Endothelial cell of umbilical vein (primary cell): ENCODE data around the gene SMG1. TPM values are rescaled to one million over a fixed set of nuclear protein-coding genes. Genes with fewer than 3 reads are reported as not detected.

Experiments
- BruUV-seq: library from RNA; stranded (reverse); fragments of 400-500 nt; replicated peaks from 2 replicates; lab custom pipeline; 2021; lab: Mats Ljungman, UMichigan
- CTCF ChIA-PET: fragments of 300-600, 350-600 bp; sonication (Branson Sonifier 250); formaldehyde crosslinking; loops from one replicate; lab custom pipeline; 2021; ENCODE audit warnings: antibody characterized with exemption, inconsistent platforms; lab: Charles Lee
- POLR2A ChIA-PET: fragments of 300-600, 350-600 bp; sonication (Branson Sonifier 250); formaldehyde crosslinking; loops from one replicate; lab custom pipeline; 2021; ENCODE audit warnings: antibody characterized with exemption, inconsistent platforms; lab: Charles Lee
- DNase-seq: peaks from one replicate; pipeline ENCODE4 v3.0.0-alpha.2; 2011; ENCODE audit warnings: low read depth, low spot score
- FAIRE-seq: peaks from 2 replicates; lab custom pipeline; 2011; peaks lifted over from hg19 to GRCh38; lab: Jason Lieb, UNC
- H2AFZ ChIP-seq: 2 replicates; pipeline ENCODE4 v1.6.0; 2012; ENCODE audit warnings: low read depth, low read length, control low read depth, inconsistent platforms
- H3K27ac ChIP-seq: 2 replicates; pipeline ENCODE4 v1.5.1; 2011; ENCODE audit warnings: low read depth, mild to moderate bottlenecking, control low read depth, low read length, moderate library complexity; ENCODE audit not compliant: insufficient read depth
- H3K27me3 ChIP-seq, 2 experiments: 2 replicates each; pipeline versions ENCODE4 v1.6.0 to v1.6.1; 2011; ENCODE audit warnings: low read length in 2 of 2, mixed read lengths in 1 of 2; ENCODE audit not compliant: control insufficient read depth in 2 of 2, insufficient read depth in 2 of 2
- H3K36me3 ChIP-seq, 2 experiments: 2 replicates in 1 of 2; 3 replicates in 1 of 2; pipeline ENCODE4 v1.5.1; 2011; ENCODE audit warnings: low read length in 2 of 2, mild to moderate bottlenecking in 1 of 2, moderate library complexity in 1 of 2; ENCODE audit not compliant: control insufficient read depth in 2 of 2, insufficient read depth in 2 of 2; ENCODE audit errors: extremely low read depth in 1 of 2
- H3K4me1 ChIP-seq: 3 replicates; pipeline ENCODE4 v1.5.1; 2011; ENCODE audit warnings: mild to moderate bottlenecking, low read length; ENCODE audit not compliant: control insufficient read depth, insufficient read depth; ENCODE audit errors: extremely low read depth
- H3K4me2 ChIP-seq: 2 replicates; pipeline ENCODE4 v1.6.1; 2011; ENCODE audit warnings: low read length, control low read depth, mixed read lengths; ENCODE audit not compliant: insufficient read depth
- H3K4me3 ChIP-seq, 3 experiments: fragments of 200-600 bp in 1 of 3; sonication (generic), shearing (Covaris generic) in 1 of 3; replicated peaks in 1 of 3; 2 replicates each; pipeline ENCODE4 v1.5.1; 2011 to 2016; ENCODE audit warnings: control low read depth in 3 of 3, low read length in 3 of 3, mild to moderate bottlenecking in 2 of 3, inconsistent platforms in 1 of 3, low read depth in 1 of 3, moderate library complexity in 1 of 3; ENCODE audit not compliant: insufficient read depth in 1 of 3
- H3K79me2 ChIP-seq: 2 replicates; pipeline ENCODE4 v1.6.0; 2012; ENCODE audit warnings: low read length, inconsistent platforms; ENCODE audit not compliant: control insufficient read depth, insufficient read depth
- H3K9ac ChIP-seq: replicated peaks from 2 replicates; pipeline ENCODE3; 2011; ENCODE audit warnings: low read length, control low read depth; ENCODE audit not compliant: insufficient read depth; ENCODE audit errors: extremely low read depth
- H3K9me1 ChIP-seq: replicated peaks from 3 replicates; pipeline ENCODE4 v1.6.0; 2011; ENCODE audit warnings: mild to moderate bottlenecking, low read length; ENCODE audit not compliant: control insufficient read depth, insufficient read depth; ENCODE audit errors: extremely low read depth
- H3K9me3 ChIP-seq: replicated peaks from 2 replicates; pipeline ENCODE4 v1.5.1; 2012; ENCODE audit warnings: low read length, inconsistent platforms; ENCODE audit not compliant: control insufficient read depth, insufficient read depth
- H4K20me1 ChIP-seq: replicated peaks from 2 replicates; pipeline ENCODE3; 2011; ENCODE audit warnings: mild to moderate bottlenecking, low read length; ENCODE audit not compliant: control insufficient read depth, insufficient read depth; ENCODE audit errors: extremely low read depth
- EZH2 ChIP-seq: IDR thresholded peaks from 2 replicates; pipeline ENCODE4 v1.6.1; 2012; ENCODE audit warnings: borderline replicate concordance, low read depth, mild to moderate bottlenecking, moderate library complexity, low read length, inconsistent platforms; ENCODE audit not compliant: severe bottlenecking
- FOS ChIP-seq: IDR thresholded peaks from 2 replicates; pipeline ENCODE4 v1.6.1; 2011; ENCODE audit warnings: mild to moderate bottlenecking, low read length, moderate library complexity, borderline replicate concordance; ENCODE audit not compliant: insufficient read depth
- GATA2 ChIP-seq: IDR thresholded peaks from 2 replicates; pipeline ENCODE4 v1.7.0; 2011; ENCODE audit warnings: low read depth, mild to moderate bottlenecking, moderate library complexity, mixed read lengths, low read length; ENCODE audit not compliant: insufficient read length, insufficient read depth
- JUN ChIP-seq: IDR thresholded peaks from 2 replicates; pipeline ENCODE4 v1.6.1; 2011; ENCODE audit warnings: borderline replicate concordance, low read depth; ENCODE audit not compliant: insufficient read length, insufficient read depth
- MYC ChIP-seq: IDR thresholded peaks from one replicate; pipeline ENCODE4 v1.6.1; 2011; ENCODE audit warnings: mild to moderate bottlenecking, low read depth, low read length
- POLR2A ChIP-seq: IDR thresholded peaks from 2 replicates; pipeline ENCODE4 v1.6.1; 2012; ENCODE audit warnings: low read depth, mild to moderate bottlenecking, control low read depth, low read length
- POLR2AphosphoS5 ChIP-seq: IDR thresholded peaks from 2 replicates; pipeline ENCODE4 v1.6.1; 2012; ENCODE audit warnings: low read depth, mild to moderate bottlenecking, control low read depth, low read length, moderate library complexity; ENCODE audit not compliant: insufficient read depth
- dilution Hi-C: fragments of 300-500 bp; cut with MboI; formaldehyde crosslinking; loops from one replicate; pipeline ENCODE4 v1.15.0; 2019; ENCODE audit warnings: low sequenced_read_pairs; ENCODE audit not compliant: extremely low pct_ligation_motif_present
- intact Hi-C: fragments of 100-400 bp; cut with micrococcal nuclease; formaldehyde crosslinking; loops from one replicate; pipeline ENCODE4 v1.10.0; 2022
- polyA plus RNA-seq, 4 experiments: library from polyadenylated mRNA; depleted of rRNA in 3 of 4; stranded (reverse) in 3 of 4; unstranded in 1 of 4; fragments of >200 nt; gene quantifications; 2 replicates each; pipeline versions ENCODE4 v1.2.1 to v1.2.3, GENCODE V29; 2011 to 2012; ENCODE audit warnings: missing spikeins in 1 of 4
- total RNA-seq: library from RNA; stranded (reverse); gene quantifications from 2 replicates; pipeline ENCODE4 v1.2.3, GENCODE V29; 2021
- TF ChIP-seq, protein P1 (sequence below): IDR thresholded peaks from 2 replicates; pipeline ENCODE4 v1.6.1; 2011; ENCODE audit not compliant: insufficient read depth, insufficient read length
- TF ChIP-seq, protein P2 (sequence below), 2 donors: IDR thresholded peaks; 1 replicate in 1 of 2; 2 replicates in 1 of 2; pipeline ENCODE4 v1.5.1; 2011; ENCODE audit warnings: low read length in 2 of 2, mild to moderate bottlenecking in 2 of 2, moderate library complexity in 2 of 2, control low read depth in 1 of 2, inconsistent platforms in 1 of 2, low read depth in 1 of 2; ENCODE audit not compliant: insufficient read depth in 1 of 2; ENCODE audit errors: extremely low read depth in 1 of 2

Gene SMG1
- total and polyA plus RNA-seq, 2 donors (not counting 3 experiments of a cell fraction or from before 2014, with no cell fraction given), result 14.0 to 90.8 TPM

DNA sequence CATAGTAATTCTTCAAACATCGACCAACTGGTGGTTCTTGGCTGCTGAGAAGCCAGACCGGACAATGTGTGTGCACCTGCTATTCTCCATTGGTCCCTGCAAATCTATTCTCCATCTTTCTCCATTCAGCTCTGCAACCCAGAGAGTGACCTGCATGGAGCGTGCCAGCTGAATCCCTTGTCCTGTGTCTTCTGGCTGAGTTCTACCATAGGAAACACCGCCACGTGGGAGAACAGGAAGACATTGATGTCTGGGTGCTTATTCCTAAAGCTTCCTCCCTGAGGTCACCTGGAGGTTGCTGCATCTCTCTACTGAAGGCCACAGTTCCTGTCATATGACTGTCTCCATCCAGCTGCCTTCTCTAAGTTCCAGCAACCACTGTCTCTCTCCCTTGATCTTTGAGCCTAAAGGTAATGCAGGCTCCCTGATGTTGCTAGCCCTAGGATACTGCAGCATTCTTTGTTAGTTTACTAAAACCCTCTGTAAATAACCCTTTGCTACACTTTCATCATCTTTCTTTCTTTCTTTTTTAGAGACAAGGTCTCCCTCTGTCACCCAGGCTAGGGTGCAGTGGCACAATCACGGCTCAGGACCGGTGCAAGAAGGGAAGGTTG lies 10.6 kb upstream of the SMG1 start:
- dilution Hi-C loops (no loop called here), intact Hi-C loops (no loop called here)
- H3K4me2 ChIP-seq, result no peak overlapping the region
- no peak overlapping the region for H3K4me3 ChIP-seq
- no peak overlapping the region for H3K27ac ChIP-seq
- no peaks in the 10 kb centered on the region for H4K20me1 ChIP-seq
- no peaks in the 10 kb centered on the region for H3K9me1 ChIP-seq
- BruUV-seq, result no TSS peak
- ChIA-PET CTCF (interaction anchor here (0.6 to 0.7 kb wide), 2 partner anchors 9 to 177 kb away, joined by 3 to 5 read pairs; partner anchors contain the start of gene ITPRIPL2), POLR2A (no interaction called here)
- no peaks in the 10 kb centered on the region for H3K9me3 ChIP-seq
- no peak overlapping the region for H2AFZ ChIP-seq
- FAIRE-seq (no peak), DNase-seq (no peak)
- H3K9ac ChIP-seq, result no peak overlapping the region
- H3K36me3 ChIP-seq, result no peaks in the 10 kb centered on the region
- H3K79me2 ChIP-seq, result no peaks in the 10 kb centered on the region
- H3K27me3 ChIP-seq, result peaks cover 0 to 2% of the 10 kb centered on the region in 2 experiments
- no peaks in the 10 kb centered on the region for H3K4me1 ChIP-seq
- TF ChIP-seq EZH2 (no peak), POLR2A (no peak), MYC (no peak), GATA2 (no peak), POLR2AphosphoS5 (no peak), FOS (no peak), JUN (no peak)
- TF ChIP-seq, protein P1, sequence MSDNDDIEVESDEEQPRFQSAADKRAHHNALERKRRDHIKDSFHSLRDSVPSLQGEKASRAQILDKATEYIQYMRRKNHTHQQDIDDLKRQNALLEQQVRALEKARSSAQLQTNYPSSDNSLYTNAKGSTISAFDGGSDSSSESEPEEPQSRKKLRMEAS, result no peak
- TF ChIP-seq, protein P2, sequence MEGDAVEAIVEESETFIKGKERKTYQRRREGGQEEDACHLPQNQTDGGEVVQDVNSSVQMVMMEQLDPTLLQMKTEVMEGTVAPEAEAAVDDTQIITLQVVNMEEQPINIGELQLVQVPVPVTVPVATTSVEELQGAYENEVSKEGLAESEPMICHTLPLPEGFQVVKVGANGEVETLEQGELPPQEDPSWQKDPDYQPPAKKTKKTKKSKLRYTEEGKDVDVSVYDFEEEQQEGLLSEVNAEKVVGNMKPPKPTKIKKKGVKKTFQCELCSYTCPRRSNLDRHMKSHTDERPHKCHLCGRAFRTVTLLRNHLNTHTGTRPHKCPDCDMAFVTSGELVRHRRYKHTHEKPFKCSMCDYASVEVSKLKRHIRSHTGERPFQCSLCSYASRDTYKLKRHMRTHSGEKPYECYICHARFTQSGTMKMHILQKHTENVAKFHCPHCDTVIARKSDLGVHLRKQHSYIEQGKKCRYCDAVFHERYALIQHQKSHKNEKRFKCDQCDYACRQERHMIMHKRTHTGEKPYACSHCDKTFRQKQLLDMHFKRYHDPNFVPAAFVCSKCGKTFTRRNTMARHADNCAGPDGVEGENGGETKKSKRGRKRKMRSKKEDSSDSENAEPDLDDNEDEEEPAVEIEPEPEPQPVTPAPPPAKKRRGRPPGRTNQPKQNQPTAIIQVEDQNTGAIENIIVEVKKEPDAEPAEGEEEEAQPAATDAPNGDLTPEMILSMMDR (IDR thresholded peaks at IDR 0.05; ENCODE audit: extremely low read depth in 1 of 2, insufficient read depth in 1 of 2, low read depth in 1 of 2, low read length in 2 of 2), result no peak
